ENCODE data around the gene PF4V1.

PF4V1 gene

GRCh38 chr4:73821325-73821724, 31.8 kb upstream of the PF4V1 start:
- no peak for ATAC-seq (ENCODE audit: insufficient read depth, low read depth)
- H3K4me1 ChIP-seq (ENCODE audit: insufficient read depth, low read length), result peaks cover 22% of the 10 kb centered on the region
- no peak overlapping the region for H2AFZ ChIP-seq (ENCODE audit: low read depth, low read length)
- no peak overlapping the region for H3K4me3 ChIP-seq (ENCODE audit: low read depth in 1 of 2, low read length in 2 of 2)
- no peaks in the 10 kb centered on the region for H3K27me3 ChIP-seq (ENCODE audit: insufficient read depth, low read length, poor library complexity)
- no peaks in the 10 kb centered on the region for H3K9me3 ChIP-seq (ENCODE audit: insufficient read depth, low read length, severe bottlenecking)
- DNase-seq, result no peak
- H3K9ac ChIP-seq (ENCODE audit: low read depth, low read length), result no peak overlapping the region
- TF ChIP-seq EZH2 (IDR thresholded peaks at IDR 0.05; ENCODE audit: borderline replicate concordance, low read depth, low read length, severe bottlenecking), result no peak
- TF ChIP-seq, protein P1, sequence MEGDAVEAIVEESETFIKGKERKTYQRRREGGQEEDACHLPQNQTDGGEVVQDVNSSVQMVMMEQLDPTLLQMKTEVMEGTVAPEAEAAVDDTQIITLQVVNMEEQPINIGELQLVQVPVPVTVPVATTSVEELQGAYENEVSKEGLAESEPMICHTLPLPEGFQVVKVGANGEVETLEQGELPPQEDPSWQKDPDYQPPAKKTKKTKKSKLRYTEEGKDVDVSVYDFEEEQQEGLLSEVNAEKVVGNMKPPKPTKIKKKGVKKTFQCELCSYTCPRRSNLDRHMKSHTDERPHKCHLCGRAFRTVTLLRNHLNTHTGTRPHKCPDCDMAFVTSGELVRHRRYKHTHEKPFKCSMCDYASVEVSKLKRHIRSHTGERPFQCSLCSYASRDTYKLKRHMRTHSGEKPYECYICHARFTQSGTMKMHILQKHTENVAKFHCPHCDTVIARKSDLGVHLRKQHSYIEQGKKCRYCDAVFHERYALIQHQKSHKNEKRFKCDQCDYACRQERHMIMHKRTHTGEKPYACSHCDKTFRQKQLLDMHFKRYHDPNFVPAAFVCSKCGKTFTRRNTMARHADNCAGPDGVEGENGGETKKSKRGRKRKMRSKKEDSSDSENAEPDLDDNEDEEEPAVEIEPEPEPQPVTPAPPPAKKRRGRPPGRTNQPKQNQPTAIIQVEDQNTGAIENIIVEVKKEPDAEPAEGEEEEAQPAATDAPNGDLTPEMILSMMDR (IDR thresholded peaks at IDR 0.05; ENCODE audit: borderline replicate concordance, extremely low read depth, low read length, poor library complexity, severe bottlenecking), result no peak
- no peaks in the 10 kb centered on the region for H3K36me3 ChIP-seq (ENCODE audit: insufficient read depth, low read length)
- H3K27ac ChIP-seq (ENCODE audit: low read length), result no peak overlapping the region
- no peaks in the 10 kb centered on the region for H3K79me2 ChIP-seq (ENCODE audit: insufficient read depth, low read length)
- H3K4me2 ChIP-seq (ENCODE audit: insufficient read depth, low read length), result no peak overlapping the region
- H4K20me1 ChIP-seq (ENCODE audit: insufficient read depth, low read length), result no peaks in the 10 kb centered on the region

- H4K20me1 ChIP-seq (ENCODE audit: insufficient read depth, low read length), result no peaks in the 10 kb centered on the region
- no peak overlapping the region for H3K27ac ChIP-seq (ENCODE audit: low read length)
- no peak overlapping the region for H3K4me2 ChIP-seq (ENCODE audit: insufficient read depth, low read length)
- ATAC-seq (ENCODE audit: insufficient read depth, low read depth) (no peak), DNase-seq (no peak)
- no peak overlapping the region for H3K9ac ChIP-seq (ENCODE audit: low read depth, low read length)
- H3K27me3 ChIP-seq (ENCODE audit: insufficient read depth, low read length, poor library complexity), result no peaks in the 10 kb centered on the region
- H3K4me3 ChIP-seq (ENCODE audit: low read depth in 1 of 2, low read length in 2 of 2), result no peak overlapping the region
- no peaks in the 10 kb centered on the region for H3K79me2 ChIP-seq (ENCODE audit: insufficient read depth, low read length)
- H3K36me3 ChIP-seq (ENCODE audit: insufficient read depth, low read length), result no peaks in the 10 kb centered on the region
- TF ChIP-seq, protein P1 (IDR thresholded peaks at IDR 0.05; ENCODE audit: borderline replicate concordance, extremely low read depth, low read length, poor library complexity, severe bottlenecking), result no peak
- TF ChIP-seq EZH2 (IDR thresholded peaks at IDR 0.05; ENCODE audit: borderline replicate concordance, low read depth, low read length, severe bottlenecking), result no peak
- H3K9me3 ChIP-seq (ENCODE audit: insufficient read depth, low read length, severe bottlenecking), result peaks cover 5% of the 10 kb centered on the region
- H2AFZ ChIP-seq (ENCODE audit: low read depth, low read length), result no peak overlapping the region
- peaks cover 12% of the 10 kb centered on the region for H3K4me1 ChIP-seq (ENCODE audit: insufficient read depth, low read length)
Observed at GRCh38 chr4:73822389-73822788, 30.7 kb upstream of the PF4V1 start.

DNA sequence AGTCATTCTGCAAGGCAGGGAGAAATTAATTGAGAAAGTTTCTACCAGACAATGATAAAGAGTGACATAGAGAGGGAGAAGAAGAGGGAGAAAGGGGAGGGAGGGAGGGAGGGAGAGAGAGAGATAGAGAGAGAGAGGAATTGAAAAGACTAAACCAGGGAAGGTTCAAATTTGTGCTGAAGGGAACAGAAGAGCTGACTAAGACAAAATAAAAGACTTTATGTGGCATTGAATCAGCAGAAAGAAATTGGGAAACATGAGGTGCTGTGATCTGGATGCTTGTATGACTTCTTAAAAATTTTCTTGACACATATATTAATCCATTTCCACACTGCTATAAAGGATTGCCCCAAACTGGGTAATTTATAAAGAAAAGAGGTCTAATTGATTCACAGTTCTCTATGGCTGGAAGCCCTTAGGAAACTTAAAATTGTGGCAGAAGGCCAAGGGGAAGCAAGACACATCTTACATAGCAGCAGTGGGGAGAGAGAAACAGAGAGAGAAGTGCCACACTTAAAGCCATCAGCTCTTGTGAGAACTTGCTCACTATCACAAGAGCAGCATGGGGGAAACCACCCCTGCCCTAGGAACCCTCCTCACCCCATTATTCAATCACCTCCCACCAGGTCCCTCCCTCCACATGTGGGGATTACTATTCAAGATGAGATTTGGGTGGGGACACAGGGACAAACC, 30.1 kb upstream of the PF4V1 start:
- Histone ChIP-seq H2AFZ (ENCODE audit: low read depth, low read length) (no peak overlapping the region), H3K79me2 (ENCODE audit: insufficient read depth, low read length) (no peaks in the 10 kb centered on the region), H3K27ac (ENCODE audit: low read length) (no peak overlapping the region), H3K4me2 (ENCODE audit: insufficient read depth, low read length) (no peak overlapping the region), H3K4me1 (ENCODE audit: insufficient read depth, low read length) (peaks cover 6% of the 10 kb centered on the region), H3K9ac (ENCODE audit: low read depth, low read length) (no peak overlapping the region), H4K20me1 (ENCODE audit: insufficient read depth, low read length) (no peaks in the 10 kb centered on the region), H3K9me3 (ENCODE audit: insufficient read depth, low read length, severe bottlenecking) (peaks cover 7% of the 10 kb centered on the region), H3K36me3 (ENCODE audit: insufficient read depth, low read length) (no peaks in the 10 kb centered on the region), H3K4me3 (ENCODE audit: low read depth in 1 of 2, low read length in 2 of 2) (no peak overlapping the region), H3K27me3 (ENCODE audit: insufficient read depth, low read length, poor library complexity) (no peaks in the 10 kb centered on the region)
- TF ChIP-seq, protein P1 (IDR thresholded peaks at IDR 0.05; ENCODE audit: borderline replicate concordance, extremely low read depth, low read length, poor library complexity, severe bottlenecking), result no peak
- TF ChIP-seq EZH2 (IDR thresholded peaks at IDR 0.05; ENCODE audit: borderline replicate concordance, low read depth, low read length, severe bottlenecking), result no peak
- no peak for DNase-seq
- no peak for ATAC-seq (ENCODE audit: insufficient read depth, low read depth)
